Measurements from ENCODE around the gene SNX17. TPM values are rescaled to one million over a fixed set of nuclear protein-coding genes. Genes with fewer than 3 reads are reported as not detected.

The SNX17 gene
- total RNA-seq, 4 donors from 2014 or later: 71.6 to 97.7 (median 90.8) TPM

GRCh38 chr2:27323596-27324285, 46.7 kb upstream of the SNX17 start:
- TF ChIP-seq CTCF (IDR thresholded peaks at IDR 0.05) (no peak), EP300 (IDR thresholded peaks at IDR 0.05) (no peak), POLR2A (IDR thresholded peaks at IDR 0.05) (no peak)
- 16 to 19% methylated on average over 5 of the region's 5 CpGs for WGBS, 2 donors
- H3K4me1 ChIP-seq: peaks cover 0 to 28% (median 15%) of the 10 kb centered on the region in 4 donors
- H3K9me3 ChIP-seq: no peaks in the 10 kb centered on the region
- DNase-seq (ENCODE audit: low spot score in 2 of 2): no peak
- H3K27me3 ChIP-seq: no peaks in the 10 kb centered on the region
- H3K27ac ChIP-seq: peak overlapping the region; percentile 88 to 97 (median 96)
- H3K4me3 ChIP-seq: peak overlapping the region; percentile 59 to 85 (median 74)
- H3K36me3 ChIP-seq: peaks cover 0 to 30% (median 0%) of the 10 kb centered on the region in 3 donors

DNA sequence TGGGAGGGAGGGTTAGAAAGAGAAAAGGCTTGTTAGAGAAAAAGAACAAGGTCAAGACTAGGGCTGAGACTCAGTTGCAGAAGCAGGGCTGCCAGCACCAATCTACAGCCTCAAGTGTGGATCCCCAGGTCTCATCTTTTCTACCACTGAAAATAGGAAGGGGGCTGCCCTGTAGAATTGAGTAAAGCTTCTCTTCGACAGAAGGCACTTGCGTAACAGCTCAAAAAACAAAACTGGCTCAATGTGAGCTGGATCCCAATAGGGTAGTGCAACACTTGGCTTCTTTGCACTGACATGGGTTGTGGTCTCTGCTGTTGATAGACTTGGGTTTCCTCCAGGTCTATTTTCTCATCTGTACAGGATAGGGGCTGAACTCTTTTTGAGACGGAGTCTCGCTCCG, 45.7 kb upstream of the SNX17 start:
- DNase-seq (ENCODE audit: low spot score in 2 of 2): no peak
- Histone ChIP-seq H3K9me3 (no peaks in the 10 kb centered on the region), H3K4me1 (peaks cover 0 to 28% (median 15%) of the 10 kb centered on the region in 4 donors), H3K4me3 (no peak overlapping the region), H3K27ac (no peak overlapping the region), H3K27me3 (no peaks in the 10 kb centered on the region), H3K36me3 (peaks cover 0 to 40% (median 6%) of the 10 kb centered on the region in 3 donors)
- WGBS, 2 donors: 92 to 96% methylated on average over 2 to 5 of the region's 5 CpGs
- TF ChIP-seq EP300 (IDR thresholded peaks at IDR 0.05) (no peak), CTCF (IDR thresholded peaks at IDR 0.05) (no peak), POLR2A (IDR thresholded peaks at IDR 0.05) (no peak)

DNA sequence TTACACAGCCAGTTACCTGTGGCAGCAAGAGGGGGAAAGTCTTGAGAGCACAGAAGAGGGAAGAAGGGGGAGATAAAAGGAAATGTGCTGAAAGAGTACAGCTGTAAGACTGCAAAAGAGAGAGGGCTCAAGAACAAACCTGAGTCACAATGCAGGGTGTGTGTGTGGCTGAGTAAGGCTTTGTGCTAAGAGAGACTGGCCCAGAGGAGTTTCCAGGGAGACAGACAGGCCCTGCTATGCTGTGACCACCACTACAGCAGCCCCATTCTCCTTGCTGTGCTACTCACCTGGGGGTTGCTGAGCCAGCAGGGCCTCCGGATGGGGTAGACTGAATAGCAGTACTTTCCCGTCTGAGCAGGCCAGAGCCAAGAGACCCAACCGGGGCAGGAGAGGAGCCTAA, 35.1 kb upstream of the SNX17 start:
- no peak overlapping the region for H3K27ac ChIP-seq
- no peak for TF ChIP-seq POLR2A (IDR thresholded peaks at IDR 0.05)
- TF ChIP-seq CTCF (IDR thresholded peaks at IDR 0.05): no peak
- TF ChIP-seq EP300 (IDR thresholded peaks at IDR 0.05): no peak
- H3K4me1 ChIP-seq: no peaks in the 10 kb centered on the region
- peaks cover 13 to 99% (median 24%) of the 10 kb centered on the region in 3 donors for H3K36me3 ChIP-seq
- H3K27me3 ChIP-seq: no peaks in the 10 kb centered on the region
- whole genome bisulfite sequencing, 2 donors: 89 to 96% methylated on average over 3 of the region's 3 CpGs
- DNase-seq (ENCODE audit: low spot score in 2 of 2): no peak
- H3K9me3 ChIP-seq: no peaks in the 10 kb centered on the region
- H3K4me3 ChIP-seq: no peak overlapping the region

DNA sequence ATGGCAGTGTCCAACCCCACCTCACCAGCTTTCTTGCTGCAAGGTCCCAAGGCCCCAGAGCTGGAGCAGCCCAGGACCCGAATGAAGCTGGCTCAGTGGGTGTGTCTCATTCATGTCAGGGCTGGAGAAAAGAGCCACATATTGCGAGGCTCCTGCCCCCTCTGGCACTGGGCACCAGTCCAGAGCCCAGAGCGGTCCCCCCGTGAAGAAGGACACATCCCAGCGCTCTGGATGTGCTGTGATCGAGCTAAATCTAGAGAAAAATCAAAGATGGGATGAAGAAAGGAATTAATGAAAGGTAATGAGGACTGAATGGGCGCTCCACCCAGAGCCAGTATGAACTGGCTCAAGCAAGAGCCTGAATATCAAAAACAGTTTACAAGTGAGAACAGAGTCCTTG, 34.2 kb upstream of the SNX17 start:
- 93 to 95% methylated on average over 7 of the region's 7 CpGs for WGBS, 2 donors
- TF ChIP-seq POLR2A (IDR thresholded peaks at IDR 0.05): no peak
- TF ChIP-seq CTCF (IDR thresholded peaks at IDR 0.05): no peak
- no peak for TF ChIP-seq EP300 (IDR thresholded peaks at IDR 0.05)
- DNase-seq (ENCODE audit: low spot score in 2 of 2): no peak

DNA sequence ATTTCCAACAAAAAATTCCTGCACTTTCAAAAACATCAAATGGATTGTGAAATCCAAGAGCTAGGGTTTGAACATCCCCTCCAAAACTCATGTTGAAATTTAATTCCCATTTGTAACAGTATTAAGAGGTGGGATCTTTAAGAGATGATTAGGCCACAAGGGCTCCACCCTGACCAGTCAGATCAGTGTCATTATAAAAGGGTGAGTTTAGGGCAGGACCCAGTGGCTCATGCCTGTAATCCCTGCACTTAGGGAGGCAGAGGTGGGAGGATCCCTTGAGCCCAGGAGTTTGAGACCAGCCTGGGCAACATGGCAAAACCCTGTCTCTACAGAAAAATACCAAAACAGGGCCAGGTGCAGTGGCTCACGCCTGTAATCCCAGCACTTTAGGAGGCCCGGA, 22.8 kb upstream of the SNX17 start:
- no peaks in the 10 kb centered on the region for H3K27me3 ChIP-seq
- no peak overlapping the region for H3K4me3 ChIP-seq
- H3K36me3 ChIP-seq: peaks cover 0 to 9% (median 0%) of the 10 kb centered on the region in 3 donors
- H3K27ac ChIP-seq: peak overlapping the region in 1 of 4 donors; percentile 17
- WGBS, 2 donors: 88 to 92% methylated on average over 2 of the region's 2 CpGs
- H3K9me3 ChIP-seq: no peaks in the 10 kb centered on the region
- TF ChIP-seq CTCF (IDR thresholded peaks at IDR 0.05) (no peak), POLR2A (IDR thresholded peaks at IDR 0.05) (no peak), EP300 (IDR thresholded peaks at IDR 0.05) (no peak)
- peaks cover 0 to 20% (median 0%) of the 10 kb centered on the region in 4 donors for H3K4me1 ChIP-seq
- DNase-seq (ENCODE audit: low spot score in 2 of 2): no peak

More for the DNA sequence above, 34.2 kb upstream of the SNX17 start:
- peaks cover 13 to 99% (median 26%) of the 10 kb centered on the region in 3 donors for H3K36me3 ChIP-seq
- no peak overlapping the region for H3K27ac ChIP-seq
- no peaks in the 10 kb centered on the region for H3K9me3 ChIP-seq
- no peaks in the 10 kb centered on the region for H3K4me1 ChIP-seq
- no peak overlapping the region for H3K4me3 ChIP-seq
- no peaks in the 10 kb centered on the region for H3K27me3 ChIP-seq
